ENCODE data around the gene MED15.

The MED15 gene

DNA sequence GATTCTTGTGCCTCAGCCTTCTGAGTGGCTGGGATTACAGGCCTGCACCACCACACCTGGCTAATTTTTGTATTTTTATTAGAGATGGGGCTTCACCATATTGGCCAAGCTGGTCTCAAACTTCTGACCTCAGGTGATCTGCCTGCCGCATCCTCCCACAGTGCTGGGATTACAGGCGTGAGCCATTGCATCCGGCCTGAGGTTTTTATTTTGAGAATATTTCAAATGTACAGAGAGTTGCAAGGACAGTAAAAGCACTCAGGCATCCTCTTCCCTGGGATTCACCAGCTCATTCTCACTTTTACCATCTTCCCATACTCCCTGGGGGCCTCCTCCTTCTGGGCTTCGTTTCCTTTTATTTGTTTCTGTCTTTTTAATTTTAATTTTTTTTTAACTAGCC is 12.1 kb downstream of the MED15 start:
- peaks cover 92% of the 10 kb centered on the region for H3K79me2 ChIP-seq (ENCODE audit: insufficient read depth, low read length)
- no peak overlapping the region for H3K4me3 ChIP-seq (ENCODE audit: low read depth in 1 of 2, low read length in 2 of 2)
- no peaks in the 10 kb centered on the region for H3K9me3 ChIP-seq (ENCODE audit: insufficient read depth, low read length, severe bottlenecking)
- H4K20me1 ChIP-seq (ENCODE audit: insufficient read depth, low read length), result peaks cover 81% of the 10 kb centered on the region
- no peak for ATAC-seq (ENCODE audit: insufficient read depth, low read depth)
- DNase-seq, result no peak
- H3K27me3 ChIP-seq (ENCODE audit: insufficient read depth, low read length, poor library complexity), result no peaks in the 10 kb centered on the region
- TF ChIP-seq EZH2 (IDR thresholded peaks at IDR 0.05; ENCODE audit: borderline replicate concordance, low read depth, low read length, severe bottlenecking) (no peak), CTCF (IDR thresholded peaks at IDR 0.05; ENCODE audit: borderline replicate concordance, extremely low read depth, low read length, poor library complexity, severe bottlenecking) (no peak)
- H3K36me3 ChIP-seq (ENCODE audit: insufficient read depth, low read length), result peaks cover 63% of the 10 kb centered on the region
- H3K4me1 ChIP-seq (ENCODE audit: insufficient read depth, low read length), result peaks cover 19% of the 10 kb centered on the region
- H3K27ac ChIP-seq (ENCODE audit: low read length), result no peak overlapping the region
- no peak overlapping the region for H3K4me2 ChIP-seq (ENCODE audit: insufficient read depth, low read length)
- no peak overlapping the region for H3K9ac ChIP-seq (ENCODE audit: low read depth, low read length)
- no peak overlapping the region for H2AFZ ChIP-seq (ENCODE audit: low read depth, low read length)

DNA sequence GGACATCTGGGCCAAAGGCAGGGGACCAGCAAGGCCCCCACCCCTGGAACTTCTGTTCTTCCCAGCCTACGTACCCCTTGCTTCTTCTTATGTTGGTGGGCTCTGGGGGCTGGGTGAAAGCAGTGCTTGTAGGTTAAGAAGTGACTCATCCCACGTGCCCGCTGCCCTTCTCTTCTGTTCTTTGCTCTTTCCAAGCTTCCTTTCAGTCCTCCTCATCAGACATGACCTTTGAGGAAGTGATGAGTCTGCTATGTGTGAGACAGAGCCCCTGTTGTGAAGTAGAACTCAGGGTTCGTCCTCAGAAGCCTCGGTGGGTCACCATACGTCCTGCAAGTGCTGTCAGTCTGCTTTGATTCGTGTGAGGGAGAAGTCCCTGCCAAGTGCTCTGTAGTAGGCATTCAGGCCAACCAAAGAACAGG is 12.7 kb downstream of the MED15 start:
- TF ChIP-seq CTCF (IDR thresholded peaks at IDR 0.05; ENCODE audit: borderline replicate concordance, extremely low read depth, low read length, poor library complexity, severe bottlenecking) (no peak), EZH2 (IDR thresholded peaks at IDR 0.05; ENCODE audit: borderline replicate concordance, low read depth, low read length, severe bottlenecking) (no peak)
- Histone ChIP-seq H3K4me2 (ENCODE audit: insufficient read depth, low read length) (no peak overlapping the region), H3K79me2 (ENCODE audit: insufficient read depth, low read length) (peaks cover 92% of the 10 kb centered on the region), H3K27ac (ENCODE audit: low read length) (no peak overlapping the region), H4K20me1 (ENCODE audit: insufficient read depth, low read length) (peaks cover 81% of the 10 kb centered on the region), H3K4me3 (ENCODE audit: low read depth in 1 of 2, low read length in 2 of 2) (no peak overlapping the region), H2AFZ (ENCODE audit: low read depth, low read length) (no peak overlapping the region), H3K4me1 (ENCODE audit: insufficient read depth, low read length) (peaks cover 19% of the 10 kb centered on the region), H3K36me3 (ENCODE audit: insufficient read depth, low read length) (peaks cover 57% of the 10 kb centered on the region), H3K9ac (ENCODE audit: low read depth, low read length) (no peak overlapping the region), H3K27me3 (ENCODE audit: insufficient read depth, low read length, poor library complexity) (no peaks in the 10 kb centered on the region), H3K9me3 (ENCODE audit: insufficient read depth, low read length, severe bottlenecking) (no peaks in the 10 kb centered on the region)
- DNase-seq, result no peak
- ATAC-seq (ENCODE audit: insufficient read depth, low read depth), result no peak

DNA sequence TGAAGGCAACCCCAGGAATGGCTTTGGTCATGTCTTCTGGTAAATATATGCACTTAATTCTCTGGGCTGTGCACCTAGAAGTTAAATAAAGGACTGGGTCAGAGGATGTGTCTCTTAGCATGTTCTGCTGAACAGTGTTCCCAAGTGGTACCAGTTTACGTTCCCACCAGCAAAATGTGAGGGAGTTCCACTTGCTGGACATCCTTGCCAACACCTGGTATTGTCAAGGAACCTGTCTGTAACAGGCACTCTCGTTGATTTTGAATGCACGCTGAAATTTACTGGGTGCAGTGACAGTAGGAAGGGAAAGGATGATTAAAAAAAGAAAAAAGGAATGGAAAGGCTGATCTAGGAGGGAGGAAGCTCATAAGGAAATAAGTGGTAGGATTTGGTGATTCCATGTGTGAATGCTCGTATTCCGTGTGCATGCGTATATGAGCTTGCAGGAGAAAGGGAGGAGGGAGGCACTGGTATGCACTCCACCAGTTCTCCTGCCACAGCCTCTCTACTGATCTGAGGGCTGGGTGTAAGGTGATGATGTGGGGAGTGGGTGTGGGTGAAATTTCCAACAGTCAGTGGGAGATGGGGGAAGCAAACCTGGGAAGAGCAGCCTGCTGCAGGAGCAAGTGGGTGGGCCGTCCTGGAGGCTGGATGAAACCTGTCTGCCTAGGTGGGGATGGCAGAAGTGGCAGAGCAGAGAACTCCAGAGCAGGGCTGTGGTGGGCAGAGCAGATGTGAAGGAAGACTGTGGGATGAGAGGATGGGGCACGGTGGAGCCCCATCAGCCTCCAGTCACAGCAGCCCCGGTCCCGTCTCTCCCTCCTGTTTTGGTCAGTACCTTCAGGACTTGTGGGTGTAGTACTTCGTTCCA is 15.0 kb downstream of the MED15 start:
- Histone ChIP-seq H3K79me2 (ENCODE audit: insufficient read depth, low read length) (peaks cover 95% of the 10 kb centered on the region), H3K36me3 (ENCODE audit: insufficient read depth, low read length) (peaks cover 65% of the 10 kb centered on the region), H3K27ac (ENCODE audit: low read length) (no peak overlapping the region), H3K4me2 (ENCODE audit: insufficient read depth, low read length) (no peak overlapping the region), H3K9me3 (ENCODE audit: insufficient read depth, low read length, severe bottlenecking) (no peaks in the 10 kb centered on the region), H3K9ac (ENCODE audit: low read depth, low read length) (no peak overlapping the region), H3K4me3 (ENCODE audit: low read depth in 1 of 2, low read length in 2 of 2) (no peak overlapping the region), H2AFZ (ENCODE audit: low read depth, low read length) (no peak overlapping the region), H3K4me1 (ENCODE audit: insufficient read depth, low read length) (peaks cover 19% of the 10 kb centered on the region), H3K27me3 (ENCODE audit: insufficient read depth, low read length, poor library complexity) (no peaks in the 10 kb centered on the region), H4K20me1 (ENCODE audit: insufficient read depth, low read length) (peaks cover 83% of the 10 kb centered on the region)
- TF ChIP-seq EZH2 (IDR thresholded peaks at IDR 0.05; ENCODE audit: borderline replicate concordance, low read depth, low read length, severe bottlenecking), result no peak
- no peak for TF ChIP-seq CTCF (IDR thresholded peaks at IDR 0.05; ENCODE audit: borderline replicate concordance, extremely low read depth, low read length, poor library complexity, severe bottlenecking)
- no peak for DNase-seq
- ATAC-seq (ENCODE audit: insufficient read depth, low read depth), result no peak
